Measurements from ENCODE around the gene ADRA1B. TPM values are rescaled to one million over a fixed set of nuclear protein-coding genes. Genes with fewer than 3 reads are reported as not detected.
"Not testable (repeated sequence)": the region's sequence is repeated elsewhere in the genome, so short reads cannot be mapped to it uniquely, and the experiment has no call there.

ADRA1B gene
- total RNA-seq, 1 donor from 2014 or later = 2.9 TPM

DNA sequence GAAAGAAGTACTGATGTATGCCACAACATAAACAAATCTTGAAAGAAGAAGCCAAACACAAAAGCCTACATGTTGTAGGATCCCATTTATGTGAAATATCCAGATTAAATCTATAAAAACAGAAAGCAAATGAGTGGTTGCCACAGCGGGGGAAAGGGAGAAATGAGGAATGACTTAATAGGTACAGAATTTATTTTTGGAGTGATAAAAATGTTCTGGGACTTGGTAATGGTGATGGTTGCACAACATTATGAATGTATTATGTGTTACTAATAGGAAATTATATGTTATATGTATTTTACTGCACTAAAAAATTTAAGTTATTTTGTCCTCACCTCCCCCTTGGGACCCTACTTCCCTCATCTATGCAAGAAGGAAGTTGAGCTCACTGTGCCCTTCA lies 76.3 kb downstream of the ADRA1B start:
- TF ChIP-seq, protein P1, sequence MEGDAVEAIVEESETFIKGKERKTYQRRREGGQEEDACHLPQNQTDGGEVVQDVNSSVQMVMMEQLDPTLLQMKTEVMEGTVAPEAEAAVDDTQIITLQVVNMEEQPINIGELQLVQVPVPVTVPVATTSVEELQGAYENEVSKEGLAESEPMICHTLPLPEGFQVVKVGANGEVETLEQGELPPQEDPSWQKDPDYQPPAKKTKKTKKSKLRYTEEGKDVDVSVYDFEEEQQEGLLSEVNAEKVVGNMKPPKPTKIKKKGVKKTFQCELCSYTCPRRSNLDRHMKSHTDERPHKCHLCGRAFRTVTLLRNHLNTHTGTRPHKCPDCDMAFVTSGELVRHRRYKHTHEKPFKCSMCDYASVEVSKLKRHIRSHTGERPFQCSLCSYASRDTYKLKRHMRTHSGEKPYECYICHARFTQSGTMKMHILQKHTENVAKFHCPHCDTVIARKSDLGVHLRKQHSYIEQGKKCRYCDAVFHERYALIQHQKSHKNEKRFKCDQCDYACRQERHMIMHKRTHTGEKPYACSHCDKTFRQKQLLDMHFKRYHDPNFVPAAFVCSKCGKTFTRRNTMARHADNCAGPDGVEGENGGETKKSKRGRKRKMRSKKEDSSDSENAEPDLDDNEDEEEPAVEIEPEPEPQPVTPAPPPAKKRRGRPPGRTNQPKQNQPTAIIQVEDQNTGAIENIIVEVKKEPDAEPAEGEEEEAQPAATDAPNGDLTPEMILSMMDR (conservative IDR thresholded peaks at IDR 0.05) = no peak
- Mint-ChIP-seq H3K4me3 (no peak overlapping the region), H3K27me3 (peaks cover 55% of the 10 kb centered on the region), H3K36me3 (no peaks in the 10 kb centered on the region), H3K9me3 (peaks cover 4% of the 10 kb centered on the region), H3K4me1 (ENCODE audit: unreplicated experiment) (no peaks in the 10 kb centered on the region), H3K27ac (no peak overlapping the region)
- DNase-seq (ENCODE audit: extremely low spot score, unreplicated experiment) = no peak

DNA sequence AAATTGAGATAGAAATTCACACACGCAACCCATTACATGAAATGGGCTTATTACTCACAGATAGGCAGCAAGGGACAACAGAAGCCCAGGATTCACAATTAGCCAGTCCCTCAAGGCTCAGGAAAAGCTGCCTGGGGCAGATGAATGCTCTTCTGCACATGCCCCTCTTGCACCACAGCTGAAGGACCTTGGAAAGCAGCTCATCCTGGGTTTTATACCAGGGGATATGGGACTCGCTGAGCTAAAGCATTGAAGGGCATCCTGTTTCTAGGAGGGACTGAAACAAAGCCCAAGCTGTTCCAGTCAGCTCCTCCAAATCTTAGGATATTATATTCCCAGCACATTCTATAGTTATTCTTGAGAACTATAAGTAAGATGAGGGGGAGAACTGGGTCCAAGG lies 76.9 kb downstream of the ADRA1B start:
- Mint-ChIP-seq H3K36me3 (no peaks in the 10 kb centered on the region), H3K27me3 (peaks cover 49% of the 10 kb centered on the region)
- TF ChIP-seq, protein P1 (conservative IDR thresholded peaks at IDR 0.05) = no peak

DNA sequence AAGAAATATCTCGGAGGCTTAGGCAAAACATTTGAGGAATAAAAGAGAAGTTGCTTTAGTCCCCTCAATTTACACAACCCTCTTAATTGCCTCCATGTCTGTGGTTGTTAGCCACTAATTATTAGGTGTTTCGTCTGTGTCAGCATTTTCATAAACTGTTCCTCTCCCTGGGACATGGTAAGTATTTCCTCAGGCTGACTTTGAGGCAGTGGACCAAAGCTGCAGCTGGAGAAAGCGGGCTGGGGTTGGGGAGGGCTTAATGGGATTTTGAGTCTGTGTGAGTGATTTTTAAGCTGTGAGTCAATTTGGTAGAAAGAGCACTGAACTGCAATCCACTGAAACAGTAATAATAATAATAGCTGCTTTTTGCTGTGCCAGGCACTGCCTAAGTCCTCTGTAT lies 79.6 kb downstream of the ADRA1B start:
- TF ChIP-seq, protein P1 (conservative IDR thresholded peaks at IDR 0.05) = no peak
- Mint-ChIP-seq H3K27me3 (peaks cover 40% of the 10 kb centered on the region), H3K36me3 (no peaks in the 10 kb centered on the region), H3K4me3 (no peak overlapping the region), H3K4me1 (ENCODE audit: unreplicated experiment) (no peaks in the 10 kb centered on the region), H3K9me3 (peaks cover 4% of the 10 kb centered on the region), H3K27ac (no peak overlapping the region)
- DNase-seq (ENCODE audit: extremely low spot score, unreplicated experiment) = peak; percentile 22

More for the DNA sequence above, 76.9 kb downstream of the ADRA1B start:
- Mint-ChIP-seq H3K9me3 (peaks cover 4% of the 10 kb centered on the region), H3K4me3 (no peak overlapping the region), H3K27ac (no peak overlapping the region), H3K4me1 (ENCODE audit: unreplicated experiment) (no peaks in the 10 kb centered on the region)
- no peak for DNase-seq (ENCODE audit: extremely low spot score, unreplicated experiment)

DNA sequence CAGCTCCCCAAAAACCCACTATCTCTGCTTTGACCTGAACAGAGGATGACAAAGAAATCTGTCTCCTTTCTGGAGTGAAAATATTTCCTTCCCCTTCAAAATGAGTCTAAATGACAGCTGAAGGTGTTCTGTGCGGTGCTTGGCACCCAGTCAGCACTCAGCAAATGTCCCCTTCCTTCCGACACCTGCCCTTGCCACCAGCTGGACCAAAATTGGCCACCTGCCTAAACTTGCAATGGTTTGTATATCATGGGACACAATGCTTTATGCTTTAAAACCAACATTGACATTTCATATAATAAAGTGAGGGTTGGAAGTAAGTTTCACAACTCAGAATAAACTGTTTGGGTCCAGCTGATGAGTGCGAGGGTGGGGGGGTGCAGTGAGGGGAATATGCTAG lies 85.2 kb downstream of the ADRA1B start:
- no peaks in the 10 kb centered on the region for H3K36me3 Mint-ChIP-seq
- H3K9me3 Mint-ChIP-seq = no peaks in the 10 kb centered on the region
- no peak overlapping the region for H3K4me3 Mint-ChIP-seq
- DNase-seq (ENCODE audit: extremely low spot score, unreplicated experiment) = peak; percentile 13
- H3K4me1 Mint-ChIP-seq (ENCODE audit: unreplicated experiment) = no peaks in the 10 kb centered on the region
- peaks cover 17% of the 10 kb centered on the region for H3K27me3 Mint-ChIP-seq
- TF ChIP-seq, protein P1 (conservative IDR thresholded peaks at IDR 0.05) = no peak
- H3K27ac Mint-ChIP-seq = no peak overlapping the region

DNA sequence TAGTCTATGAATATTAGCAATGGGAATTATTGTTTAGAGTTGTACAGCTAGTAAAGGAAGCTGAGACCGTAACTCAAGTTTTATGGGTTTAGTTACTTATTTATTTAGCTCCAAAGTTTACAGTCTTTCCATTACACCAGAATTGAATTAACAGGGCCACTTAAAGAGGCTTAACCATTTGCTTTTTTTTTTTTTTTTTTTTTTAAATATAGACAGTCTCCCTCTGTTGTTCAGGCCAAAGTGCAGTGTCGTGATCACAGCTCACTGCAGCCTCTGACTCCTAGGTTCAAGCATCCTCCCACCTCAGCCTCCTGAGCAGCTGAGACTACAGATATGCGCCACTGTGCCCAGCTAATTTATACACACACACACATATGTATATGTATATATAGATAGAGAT lies 91.2 kb downstream of the ADRA1B start:
- no peak overlapping the region for H3K4me3 Mint-ChIP-seq

DNA sequence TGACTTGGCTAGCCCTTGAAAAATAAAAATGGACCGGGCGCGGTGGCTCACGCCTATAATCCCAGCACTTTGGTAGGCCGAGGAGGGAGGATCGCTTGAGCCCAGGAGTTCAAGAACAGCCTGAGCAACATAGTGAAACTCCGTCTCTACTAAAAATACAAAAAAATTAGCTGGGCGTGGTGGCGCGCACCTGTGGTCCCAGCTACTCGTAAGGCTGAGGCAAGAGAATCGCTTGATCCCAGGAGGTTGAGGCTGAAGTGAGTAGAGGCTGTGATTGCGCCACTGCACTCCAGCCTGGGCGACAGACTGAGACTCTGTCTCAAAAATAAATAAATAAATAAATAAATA lies 92.2 kb downstream of the ADRA1B start:
- Mint-ChIP-seq H3K4me1 (ENCODE audit: unreplicated experiment) (peaks cover 16% of the 10 kb centered on the region), H3K4me3 (peak overlapping the region; percentile 98), H3K27ac (peak overlapping the region; percentile 98)
- not testable (repeated sequence) for H3K27me3 Mint-ChIP-seq; H3K9me3 Mint-ChIP-seq; H3K36me3 Mint-ChIP-seq; DNase-seq (ENCODE audit: extremely low spot score, unreplicated experiment)

More for the DNA sequence above, 91.2 kb downstream of the ADRA1B start:
- TF ChIP-seq, protein P1 (conservative IDR thresholded peaks at IDR 0.05) = no peak
- Mint-ChIP-seq H3K9me3 (no peaks in the 10 kb centered on the region), H3K27ac (no peak overlapping the region), H3K27me3 (no peaks in the 10 kb centered on the region), H3K36me3 (peaks cover 4% of the 10 kb centered on the region), H3K4me1 (ENCODE audit: unreplicated experiment) (peaks cover 16% of the 10 kb centered on the region)
- DNase-seq (ENCODE audit: extremely low spot score, unreplicated experiment) = no peak
